Measurements from ENCODE around the gene CD248.
"Not testable (repeated sequence)": the region's sequence is repeated elsewhere in the genome, so short reads cannot be mapped to it uniquely, and the experiment has no call there.

The CD248 gene

DNA sequence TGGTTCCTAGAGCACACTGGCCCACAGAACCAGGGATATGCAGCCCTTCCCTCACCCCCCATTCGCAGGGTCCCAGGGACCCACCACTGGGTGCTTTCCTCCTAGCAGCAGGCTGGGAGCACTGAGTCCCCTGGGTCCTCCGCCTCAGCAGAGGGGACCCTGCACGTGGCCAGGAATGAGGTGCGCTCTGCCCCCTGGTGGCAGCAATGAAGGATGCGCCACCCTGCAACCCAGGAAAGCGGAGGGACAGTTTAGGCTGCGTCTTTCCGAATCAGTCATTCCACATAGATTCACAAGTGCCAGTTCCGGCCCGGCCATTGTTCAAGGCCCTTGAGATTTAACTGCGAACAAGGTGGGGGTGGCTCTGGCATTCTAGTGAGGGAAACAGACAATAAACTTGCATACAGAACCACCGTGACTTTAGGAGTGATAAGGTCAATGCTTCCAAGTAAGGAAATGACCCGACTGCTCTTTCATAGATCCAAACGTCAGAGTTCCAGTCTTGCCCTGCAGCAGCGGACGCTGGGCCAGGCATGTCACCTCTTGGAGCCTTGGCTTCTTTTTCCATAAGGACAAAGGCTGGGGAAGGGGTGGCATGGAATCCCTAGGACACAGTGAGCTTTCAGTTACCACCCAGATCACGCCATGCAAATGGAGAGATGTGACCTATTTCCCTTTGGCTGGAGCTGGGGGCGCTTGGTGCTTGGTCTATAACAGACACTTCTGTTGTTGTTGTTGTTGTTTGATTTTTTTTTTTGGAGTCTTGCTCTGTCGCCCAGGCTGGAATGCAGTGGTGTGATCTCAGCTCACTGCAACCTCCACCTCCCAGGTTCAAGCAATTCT is 11.7 kb upstream of the CD248 start:
- FAIRE-seq: no peak

DNA sequence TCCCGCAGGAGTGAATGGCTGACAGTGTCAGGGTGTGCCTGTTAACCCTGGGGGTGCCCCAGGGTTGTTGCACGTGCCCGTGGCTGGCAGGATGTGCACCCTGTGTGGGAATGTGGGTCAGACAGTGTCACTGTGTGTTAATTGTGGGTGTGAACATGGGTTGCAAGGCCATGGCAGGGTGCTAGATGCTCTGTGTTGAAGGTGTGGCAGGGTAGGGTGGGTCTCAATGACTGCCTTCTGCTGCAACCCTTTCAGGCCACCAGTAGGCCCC is 11.1 kb upstream of the CD248 start:
- FAIRE-seq: no peak

DNA sequence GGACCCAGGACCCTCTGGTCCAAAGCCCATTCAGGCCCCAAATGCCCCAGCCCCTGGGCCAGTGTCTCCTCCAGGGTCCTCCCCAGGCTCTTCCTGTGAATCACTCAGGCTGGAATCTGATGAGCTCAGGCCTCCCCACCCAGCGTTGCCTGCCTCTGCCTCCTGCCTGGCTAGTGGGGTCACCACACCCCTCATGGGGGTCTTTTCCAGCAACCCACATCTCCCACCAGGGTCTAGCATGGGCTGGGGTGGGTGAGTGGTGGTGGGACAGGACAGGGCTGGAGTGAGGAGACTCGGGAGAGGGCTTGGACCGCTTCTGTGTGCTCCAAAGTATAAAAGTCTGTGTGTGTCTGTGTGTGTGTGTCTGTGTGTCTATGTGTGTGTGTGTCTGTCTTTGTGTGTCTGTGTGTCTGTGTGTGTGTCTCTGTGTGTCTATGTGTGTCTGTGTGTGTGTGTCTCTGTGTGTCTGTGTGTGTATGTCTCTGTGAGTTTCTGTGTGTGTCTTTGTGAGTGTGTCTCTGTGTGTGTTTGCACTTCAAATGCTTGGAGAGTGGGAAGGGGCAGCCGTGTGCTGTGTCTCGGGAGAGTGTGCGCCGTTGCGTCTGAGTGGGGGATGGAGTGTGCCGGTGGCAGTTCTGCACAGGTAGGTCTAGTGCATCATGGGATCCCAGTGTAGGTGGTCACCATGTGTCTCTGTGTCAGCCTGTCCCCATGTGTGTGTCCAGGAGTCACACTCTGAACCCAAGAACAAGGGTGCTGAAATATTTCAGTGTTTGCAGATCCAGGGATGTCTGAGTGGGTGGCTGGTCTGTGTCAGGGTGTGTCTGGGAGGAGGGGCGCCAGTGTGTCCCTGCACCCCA is 10.6 kb upstream of the CD248 start:
- FAIRE-seq: no peak

DNA sequence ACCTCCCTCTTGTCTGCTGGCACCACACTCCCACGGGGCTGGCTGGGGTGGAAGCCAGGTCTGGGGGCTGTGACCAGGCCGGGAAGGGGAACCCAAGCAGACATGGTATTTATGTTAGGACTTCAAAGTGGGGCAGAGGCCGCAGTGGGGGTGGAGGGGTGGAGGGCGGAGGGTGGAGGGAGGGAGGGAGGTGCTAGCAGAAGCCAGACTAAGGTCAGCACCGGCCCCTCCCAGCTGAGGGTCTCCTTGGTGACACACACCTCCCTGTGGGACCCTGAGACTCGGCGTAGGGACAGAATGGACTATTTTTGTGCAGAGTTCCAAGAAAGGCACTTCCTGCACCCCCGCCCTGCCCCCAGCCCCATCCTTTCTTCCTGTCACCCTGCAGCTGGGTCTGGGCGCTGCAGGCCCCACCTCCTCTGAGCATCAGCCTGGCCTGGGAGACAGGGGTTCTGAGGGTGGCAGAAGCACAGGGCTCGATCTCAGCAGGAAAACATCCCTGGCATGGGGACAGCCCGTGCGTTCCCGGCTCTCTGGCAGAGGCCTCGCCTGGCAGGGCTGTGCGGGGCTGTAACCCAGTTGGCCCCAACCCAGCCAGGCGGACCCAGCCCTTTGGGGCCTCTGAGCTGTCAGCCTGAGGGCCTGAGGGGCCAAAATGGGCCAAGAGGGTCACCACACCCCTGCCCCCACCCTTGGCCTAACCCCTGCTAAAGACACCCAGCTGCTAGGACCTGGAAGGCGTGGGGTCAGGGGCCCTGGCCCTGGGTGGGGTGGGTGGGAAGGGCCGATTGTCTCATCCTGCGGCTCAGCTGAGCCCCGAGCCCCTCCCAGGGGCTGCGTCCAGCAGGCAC is 9.6 kb upstream of the CD248 start:
- no peak for FAIRE-seq

DNA sequence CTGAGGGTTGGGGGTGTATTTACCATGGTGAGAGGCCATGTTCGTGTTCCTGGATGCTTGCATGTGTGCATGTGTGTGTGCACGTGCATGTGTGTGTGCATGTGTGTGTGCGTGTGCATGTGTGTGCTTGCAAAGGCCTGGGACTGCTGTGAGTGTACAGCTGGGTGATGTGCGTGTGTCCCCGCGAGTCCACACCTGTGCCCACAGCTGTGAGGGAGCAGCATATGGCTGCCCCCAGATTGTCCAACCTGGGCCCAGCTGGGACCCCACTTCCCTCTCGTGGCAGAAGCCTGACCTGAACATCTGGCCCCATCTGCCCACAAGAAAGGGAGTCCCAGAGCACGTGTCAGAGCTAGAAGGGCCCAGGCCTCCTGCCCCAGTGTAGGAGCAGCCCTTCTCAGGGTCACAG is 8.4 kb upstream of the CD248 start:
- no peak for FAIRE-seq

DNA sequence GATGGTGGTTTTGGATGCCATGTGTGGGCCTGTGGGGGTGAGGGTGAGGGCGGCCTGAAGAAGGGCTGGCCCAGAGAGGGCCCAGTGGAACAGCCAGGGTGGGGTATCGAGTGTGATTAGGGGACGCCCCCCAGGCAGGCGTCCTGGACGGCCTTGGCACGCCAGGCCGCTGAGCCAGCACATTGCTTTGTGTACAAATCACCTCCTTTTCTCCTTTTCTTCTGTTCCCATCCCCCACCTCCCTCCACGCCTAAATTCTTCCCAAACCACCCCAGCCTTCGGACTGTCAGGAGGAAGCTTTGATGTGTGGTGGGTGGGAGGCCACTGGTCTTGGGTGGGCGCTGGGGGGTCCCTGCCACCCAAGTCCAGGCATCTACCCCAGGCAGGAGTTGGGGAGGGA is 7.8 kb upstream of the CD248 start:
- no peak for FAIRE-seq

DNA sequence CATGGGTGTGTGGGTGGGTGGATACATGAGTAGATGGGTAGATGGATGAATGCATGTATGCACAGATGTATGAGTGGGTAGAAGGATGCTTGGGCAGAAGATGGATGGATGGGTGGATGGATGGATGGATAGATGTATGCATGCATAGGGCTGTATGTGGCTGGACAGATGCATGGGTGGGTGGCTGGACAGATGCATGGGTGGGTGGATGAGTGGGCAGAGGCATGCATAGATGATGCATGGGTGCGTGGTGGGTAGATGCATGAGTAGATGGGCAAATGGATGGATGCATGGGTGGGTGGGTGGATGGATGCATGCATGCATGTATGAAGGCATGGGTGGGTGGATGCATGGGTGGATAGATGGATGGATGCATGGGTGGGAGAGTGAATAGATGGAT is 6.8 kb upstream of the CD248 start:
- FAIRE-seq: no peak

DNA sequence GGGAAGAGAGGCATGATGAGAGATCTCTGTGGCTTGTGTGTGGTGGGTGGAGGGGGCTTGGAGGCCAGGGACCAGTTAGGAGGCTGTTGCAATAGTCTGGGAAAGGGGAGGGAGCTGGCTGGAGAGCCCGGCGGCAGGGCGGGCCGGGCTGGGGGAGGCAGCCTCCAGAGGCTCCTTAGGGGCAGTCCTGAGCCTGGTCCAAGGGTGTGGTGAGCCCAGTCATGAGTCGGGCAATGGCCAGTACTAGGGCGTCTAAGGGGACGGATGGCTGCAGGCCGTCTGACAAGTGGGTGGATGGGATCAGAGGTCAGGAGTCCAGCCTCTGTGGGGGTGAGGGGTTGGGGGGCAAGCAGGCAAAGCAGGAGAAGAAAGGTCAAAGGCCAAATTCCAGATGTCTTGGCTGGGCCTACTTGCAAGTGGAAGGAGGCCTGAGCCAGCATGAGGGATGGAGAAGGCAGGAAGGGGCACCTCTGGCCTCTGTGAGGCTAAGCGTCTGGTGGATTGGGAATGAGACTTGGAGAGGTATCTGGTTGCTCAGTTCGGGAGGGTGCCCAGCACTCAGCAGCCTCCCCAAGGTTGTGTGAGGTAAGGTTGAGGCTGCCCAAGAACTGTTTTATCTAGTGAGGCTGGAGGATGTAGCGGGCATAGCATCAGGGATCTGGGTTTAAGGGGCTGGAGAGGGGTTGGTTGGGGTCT is 6.0 kb upstream of the CD248 start:
- no peak for FAIRE-seq

DNA sequence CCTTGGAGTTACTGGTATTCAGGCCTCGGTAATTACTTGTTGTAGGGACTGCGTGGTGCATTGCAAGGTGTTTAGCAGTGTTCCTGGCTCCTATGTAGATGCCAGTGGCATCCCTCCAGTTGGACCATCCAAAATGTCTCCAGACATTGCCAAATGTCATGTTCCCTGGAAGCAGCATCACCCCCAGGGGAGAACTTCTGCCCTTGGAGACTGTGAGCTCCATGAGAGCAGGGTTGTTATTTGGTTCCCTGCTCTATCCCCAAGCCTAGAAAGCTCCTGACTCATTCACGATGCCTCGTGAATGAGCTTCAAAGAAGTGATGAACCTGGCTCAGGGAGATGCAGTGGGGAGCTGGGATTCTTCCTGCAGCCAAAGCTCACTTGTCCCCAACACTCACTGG is 4.8 kb upstream of the CD248 start:
- no peak for FAIRE-seq

DNA sequence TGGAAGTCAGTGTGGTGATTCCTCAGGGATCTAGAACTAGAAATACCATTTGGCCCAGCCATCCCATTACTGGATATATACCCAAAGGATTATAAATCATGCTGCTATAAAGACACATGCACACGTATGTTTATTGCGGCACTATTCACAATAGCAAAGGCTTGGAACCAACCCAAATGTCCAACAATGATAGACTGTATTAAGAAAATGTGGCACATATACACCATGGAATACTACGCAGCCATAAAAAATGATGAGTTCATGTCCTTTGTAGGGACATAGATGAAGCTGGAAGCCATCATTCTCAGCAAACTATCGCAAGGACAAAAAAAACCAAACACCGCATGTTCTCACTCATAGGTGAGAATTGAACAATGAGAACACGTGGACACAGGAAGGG is 3.9 kb upstream of the CD248 start:
- not testable (repeated sequence) for FAIRE-seq

DNA sequence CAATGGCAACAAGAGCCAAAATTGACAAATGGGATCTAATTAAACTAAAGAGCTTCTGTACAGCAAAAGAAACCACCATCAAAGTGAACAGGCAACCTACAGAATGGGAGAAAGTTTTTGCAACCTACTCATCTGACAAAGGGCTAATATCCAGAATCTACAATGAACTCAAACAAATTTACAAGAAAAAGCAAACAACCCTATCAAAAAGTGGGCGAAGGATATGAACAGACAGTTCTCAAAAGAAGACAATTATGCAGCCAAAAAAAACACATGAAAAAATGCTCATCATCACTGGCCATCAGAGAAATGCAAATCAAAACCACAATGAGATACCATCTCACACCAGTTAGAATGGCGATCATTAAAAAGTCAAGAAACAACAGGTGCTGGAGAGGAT is 3.4 kb upstream of the CD248 start:
- not testable (repeated sequence) for FAIRE-seq

DNA sequence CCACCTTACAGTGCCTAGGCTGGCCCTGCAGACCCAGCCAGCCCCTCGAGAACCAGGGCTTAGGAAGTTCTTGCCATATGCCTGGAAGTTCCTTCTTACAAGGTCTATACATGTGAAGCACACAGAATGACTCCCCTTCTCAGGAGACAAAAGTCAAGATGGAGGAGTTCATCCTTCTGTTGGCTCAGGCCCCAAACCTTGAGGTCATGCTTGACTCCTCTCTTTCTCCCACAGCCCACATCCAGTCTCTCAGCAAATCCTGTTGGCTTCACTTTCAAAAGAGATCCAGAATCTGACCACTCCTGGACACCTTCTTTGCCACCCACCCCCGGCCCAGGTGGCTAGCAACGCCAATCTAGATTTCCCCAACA is 1.7 kb upstream of the CD248 start:
- FAIRE-seq: no peak

DNA sequence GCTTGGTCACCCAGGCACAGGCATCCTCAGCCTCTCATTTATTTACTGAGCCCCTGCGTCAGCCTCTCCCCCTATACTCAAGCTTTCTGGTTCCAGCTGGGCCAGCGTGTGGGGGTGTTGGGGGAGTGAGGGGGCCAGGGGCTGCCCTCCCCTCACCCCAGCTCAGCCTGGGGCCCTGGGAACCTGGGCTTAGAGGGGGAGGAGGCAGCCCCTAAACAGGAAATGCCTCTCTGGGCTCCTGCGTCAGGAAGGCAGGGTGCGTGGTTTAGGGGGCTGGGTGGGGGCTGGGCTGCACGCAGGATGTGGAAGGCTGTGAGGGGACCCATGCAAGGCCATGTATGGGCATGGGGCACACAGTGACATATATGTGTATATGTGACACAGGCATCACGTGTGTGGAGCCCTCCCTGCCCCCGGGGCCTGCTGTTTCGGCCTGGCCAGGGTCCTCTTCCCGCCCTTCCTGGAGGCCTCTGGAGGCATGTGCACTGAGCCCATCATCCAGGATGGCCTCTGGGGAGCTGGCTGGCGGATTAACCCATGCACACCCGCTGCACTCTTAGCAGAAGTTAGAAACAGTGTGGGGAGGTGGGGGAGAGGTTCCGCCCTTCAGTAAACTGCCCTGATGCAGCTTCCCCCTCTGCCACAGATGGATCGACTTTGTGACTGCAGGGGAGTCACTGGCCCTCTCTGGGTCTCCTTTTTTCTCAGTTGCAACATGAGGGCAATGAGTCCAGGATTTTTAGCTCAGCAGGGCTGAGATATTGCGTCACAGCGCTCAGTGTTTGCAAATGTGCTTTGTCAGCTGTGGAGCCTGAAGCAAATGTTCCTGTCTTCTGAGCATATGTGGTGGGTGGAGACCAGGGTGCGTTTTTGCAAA is 1.1 kb upstream of the CD248 start:
- no peak for FAIRE-seq

DNA sequence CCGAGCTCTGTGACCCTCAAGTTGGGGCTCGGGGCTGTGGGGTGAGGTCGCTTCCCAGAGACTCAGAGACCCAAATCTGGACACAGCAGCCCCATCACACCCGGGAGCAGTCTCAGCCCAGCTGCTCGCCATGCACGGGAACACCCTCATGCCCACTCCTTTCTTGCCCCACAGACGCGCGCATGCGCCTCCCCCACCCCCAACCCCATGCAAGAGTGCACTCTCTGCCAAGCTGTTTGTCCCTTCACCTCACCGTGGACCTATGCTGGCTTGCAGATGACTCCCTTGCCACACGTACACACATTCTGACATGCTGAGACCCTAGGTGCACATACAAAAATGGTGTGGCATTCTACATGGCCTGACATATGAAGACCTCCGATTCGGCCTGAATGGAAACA is 478 bp upstream of the CD248 start:
- no peak for FAIRE-seq

DNA sequence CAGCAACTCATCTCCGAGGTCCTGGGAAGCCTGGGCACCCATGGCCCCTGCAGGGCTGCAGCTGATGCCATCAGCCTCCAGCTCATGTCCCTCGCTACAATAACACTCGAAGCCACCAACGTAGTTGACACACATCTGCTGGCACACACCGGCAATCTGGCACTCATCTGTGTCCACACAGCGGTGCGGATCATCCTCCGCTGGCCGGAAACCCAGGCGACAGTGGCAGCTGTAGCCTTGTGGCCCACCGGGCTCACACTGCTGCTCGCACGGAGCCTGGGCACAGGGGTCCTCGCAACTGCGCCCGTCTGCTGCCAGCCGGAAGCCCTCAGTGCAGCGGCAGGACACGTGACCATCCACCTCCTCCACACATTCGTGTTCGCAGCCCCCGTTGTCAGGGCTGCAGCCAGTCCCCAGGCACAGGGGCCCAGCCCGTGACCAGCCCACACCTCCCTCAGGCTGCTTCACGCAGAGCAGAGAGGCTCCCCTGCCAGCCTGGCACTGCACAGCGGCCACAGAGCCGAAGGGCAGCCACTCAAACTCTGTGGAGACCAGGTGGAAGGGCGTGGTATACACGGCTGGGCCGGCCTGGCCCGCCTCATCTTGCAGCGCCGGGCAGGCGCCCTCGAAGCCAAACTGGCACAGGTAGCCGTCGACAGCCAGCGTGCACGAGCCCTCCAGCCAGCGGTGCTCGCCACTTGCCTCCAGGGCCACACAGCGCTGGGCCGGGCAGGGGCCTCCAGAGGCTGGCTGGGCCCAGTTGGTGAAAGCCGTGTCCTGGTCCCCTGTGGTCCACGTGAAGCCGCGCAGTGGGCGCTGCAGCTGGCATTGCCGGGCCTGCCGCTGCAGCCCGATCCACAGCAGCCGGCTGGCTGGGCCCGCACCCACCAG is 678 bp downstream of the CD248 start:
- no peak for FAIRE-seq

DNA sequence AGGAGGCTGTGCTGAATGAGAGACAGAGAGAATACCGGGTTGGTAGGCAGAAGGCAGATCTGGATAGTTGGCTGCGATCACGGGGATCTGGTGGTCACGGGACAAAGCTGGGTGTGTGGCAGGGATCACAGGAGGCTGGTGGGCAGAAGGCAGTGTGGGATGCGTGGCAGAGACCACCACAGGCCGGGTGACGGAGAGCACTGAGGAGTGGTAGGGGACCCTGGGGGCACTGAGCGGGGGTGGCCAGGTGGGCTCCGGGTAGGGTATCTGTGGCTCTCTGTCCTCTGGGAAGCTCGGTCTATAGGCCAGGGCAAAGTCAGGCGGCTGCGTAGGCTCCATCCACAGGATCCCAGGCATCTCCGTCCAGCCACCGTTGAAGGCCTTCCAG is 1.4 kb downstream of the CD248 start:
- FAIRE-seq: no peak

DNA sequence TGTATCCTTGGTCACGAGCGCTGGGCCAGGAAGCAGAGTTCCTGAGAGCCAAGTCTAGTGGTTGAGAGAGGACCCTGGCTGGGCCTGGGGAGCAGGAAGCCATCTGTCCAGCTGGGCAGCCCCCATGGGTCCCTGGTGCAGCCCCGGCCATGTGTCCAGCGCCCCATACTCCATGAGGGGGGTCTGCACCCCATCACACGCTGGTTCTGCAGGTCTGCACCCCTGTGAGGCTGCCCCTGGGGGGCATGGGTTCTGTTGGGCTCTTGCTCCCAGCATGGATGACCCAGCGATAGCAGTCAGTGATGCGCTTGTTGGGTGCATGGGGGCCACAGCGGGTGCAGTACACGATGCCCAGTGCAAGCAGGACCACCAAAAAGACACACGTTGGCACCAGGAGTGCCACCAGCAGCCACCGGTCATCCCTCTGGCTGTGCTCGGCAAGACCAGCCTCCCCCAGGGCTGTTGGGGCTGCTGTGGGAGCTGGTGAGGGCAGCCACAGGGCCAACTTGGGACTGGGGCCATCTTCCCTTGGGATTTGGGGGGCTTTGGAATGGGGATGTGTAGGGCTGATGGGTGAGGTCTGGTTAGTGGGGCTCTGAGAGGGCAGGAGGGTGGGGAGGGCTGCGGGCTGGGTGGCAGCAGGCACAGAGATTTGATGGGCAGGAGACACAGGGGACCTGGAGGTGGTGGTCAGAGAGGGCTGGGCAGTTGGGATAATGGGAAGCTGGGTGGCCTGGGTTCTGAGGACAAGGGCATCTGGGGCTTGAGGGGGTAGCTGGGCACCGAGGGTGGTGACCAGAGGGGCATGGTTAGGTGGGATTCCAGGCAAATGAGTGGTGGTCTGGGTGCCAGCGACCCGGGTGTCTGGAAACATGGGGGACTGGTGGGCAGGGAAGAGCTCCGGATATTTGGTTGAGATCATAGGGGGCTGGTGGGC is 2.0 kb downstream of the CD248 start:
- no peak for FAIRE-seq

DNA sequence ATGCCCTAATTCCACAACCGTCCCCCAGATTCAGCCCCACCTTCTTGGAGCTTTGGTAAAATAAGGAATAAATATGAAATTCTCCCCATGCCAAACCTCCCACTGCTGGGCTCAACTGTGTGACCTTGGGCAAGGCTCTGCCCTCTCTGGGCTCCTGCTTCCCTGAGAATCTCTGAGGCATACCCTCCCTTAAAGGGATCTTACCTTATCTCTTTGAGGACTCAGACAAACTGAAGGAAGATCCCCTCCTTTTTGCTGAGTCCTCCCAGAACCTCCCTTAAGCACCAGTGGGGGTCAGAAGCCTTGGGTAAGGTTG is 2.7 kb downstream of the CD248 start:
- FAIRE-seq: no peak

DNA sequence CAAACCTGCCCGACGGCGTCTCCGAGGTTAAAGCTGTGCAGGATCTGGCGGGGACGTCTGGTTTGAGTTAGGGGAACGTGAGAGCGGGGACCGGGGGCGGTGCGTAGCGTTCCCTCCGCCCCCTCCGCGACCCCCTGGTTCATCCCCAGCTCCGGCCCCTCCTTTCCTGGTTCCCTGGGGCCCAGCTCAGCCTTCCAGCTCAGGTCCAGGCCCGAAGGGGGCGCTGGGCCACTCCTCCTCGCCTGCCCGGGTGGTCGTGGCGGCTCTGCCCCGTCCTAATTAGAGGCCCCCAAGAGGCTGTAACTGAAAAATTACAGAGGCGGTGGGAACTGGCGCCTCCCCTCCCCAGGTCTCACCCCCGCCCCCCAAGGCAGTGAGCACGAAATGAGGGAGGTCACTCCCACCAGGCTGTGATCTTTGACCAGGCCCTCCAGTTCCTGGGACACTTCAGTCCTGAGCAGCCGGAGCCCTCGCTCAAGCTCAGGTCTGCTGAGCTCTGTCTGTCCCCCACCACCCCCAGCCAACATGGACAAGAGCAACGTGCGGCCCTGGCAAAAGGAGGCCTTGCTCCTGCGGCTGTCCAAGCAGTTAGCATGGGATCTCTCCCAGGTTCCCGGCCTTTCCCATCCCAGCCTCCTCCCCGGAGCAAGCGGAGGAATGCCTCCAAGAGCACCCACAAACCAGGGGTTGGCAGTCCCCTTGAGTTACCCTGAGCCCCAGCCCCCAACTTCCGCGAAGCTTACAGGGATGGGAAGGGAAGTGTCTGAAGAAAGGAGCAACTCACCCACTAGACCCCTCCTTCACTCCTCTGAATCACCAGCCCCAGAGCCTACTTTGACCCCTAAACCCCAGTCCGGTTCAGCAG is 3.3 kb downstream of the CD248 start:
- no peak for FAIRE-seq
